Left colon (tissue), 2 donors: ENCODE results near the gene PTGR2. TPM values are rescaled to one million over a fixed set of nuclear protein-coding genes. Genes with fewer than 3 reads are reported as not detected.
"Not testable (repeated sequence)": the region's sequence is repeated elsewhere in the genome, so short reads cannot be mapped to it uniquely, and the experiment has no call there.

Source experiments
- ATAC-seq: fragments of 200-7000 bp; cut with Tn5 transposase; one replicate; pipeline ENCODE4 v1.9.1; 2020; ENCODE audit warnings: mild to moderate bottlenecking, moderate library complexity
- DNase-seq, 2 donors: peaks; one replicate each; pipeline ENCODE4 v3.0.0-alpha.2; 2020
- intact Hi-C, 2 donors: fragments of 100-400 bp; cut with DNase I in 1 of 2; cut with micrococcal nuclease in 1 of 2; formaldehyde crosslinking; loops; one replicate each; pipeline versions ENCODE4 v1.11.2 to v1.14.0; 2022; cut with DNase I, micrococcal nuclease
- long read RNA-seq: library from polyadenylated mRNA; unstranded; transcript quantifications from one replicate; pipeline ENCODE4 v2.0.0, GENCODE V29; 2021
- total RNA-seq, 2 donors: library from RNA; stranded (reverse); fragmentation: NEBNext Ultra II Directional; extraction: Animal tissue kit (Norgen Biotek cat#: 25700); gene quantifications; one replicate each; pipeline ENCODE4 v1.2.1, GENCODE V29; 2021
- donor health status: DM: no; HTN: no; CAD: no.
- donor health status: DM: yes; HTN: yes; CAD: no.

The PTGR2 gene
- 10 to 100 TPM; 14.7 to 16.0 TPM for total RNA-seq
- long read RNA-seq, transcript PTGR2-205 (10 exons, 3,851 nt), result major isoform, 19 of 28 reads
- long read RNA-seq, partial matches to known transcripts, result 1 of 28 reads
- long read RNA-seq, other reads (novel, unspliced or antisense), result 5 of 28 reads

GRCh38 chr14:73851567-73852382 is at the start of gene PTGR2:
Gene PTGR2, plus strand, starts transcription at chr14:73851831. Its CDS starts 7,032 bp downstream, at chr14:73858863.
- ATAC-seq, result peak; percentile 82
- DNase-seq, result peak; percentile 96
- intact Hi-C loops, result no loop called here

- ATAC-seq (peak; percentile 83), DNase-seq (peak; percentile 58 to 76)
- intact Hi-C loops, result no loop called here
Measured at GRCh38 chr14:73802431-73803188, 49.0 kb upstream of the PTGR2 start.

- DNase-seq (no peak), ATAC-seq (no peak)
- intact Hi-C loops, result no loop called here
Measured at GRCh38 chr14:73804636-73805035, 47.0 kb upstream of the PTGR2 start.

- no peak for ATAC-seq
- DNase-seq, result no peak
- intact Hi-C loops, result no loop called here
Measured at GRCh38 chr14:73807457-73807856, 44.2 kb upstream of the PTGR2 start.

GRCh38 chr14:73809391-73809790 is 42.2 kb upstream of the PTGR2 start:
- intact Hi-C loops, result no loop called here
- no peak for ATAC-seq

GRCh38 chr14:73810478-73811163 is 41.0 kb upstream of the PTGR2 start:
- DNase-seq, result no peak
- ATAC-seq, result no peak
- intact Hi-C loops, result no loop called here

More at GRCh38 chr14:73809391-73809790, 42.2 kb upstream of the PTGR2 start:
- DNase-seq, result no peak

- DNase-seq, result no peak
- intact Hi-C loops, result no loop called here
- no peak for ATAC-seq
Measured at GRCh38 chr14:73811164-73811503, 40.5 kb upstream of the PTGR2 start.

GRCh38 chr14:73814153-73814552 is 37.5 kb upstream of the PTGR2 start:
- intact Hi-C loops, result no loop called here
- DNase-seq (no peak), ATAC-seq (no peak)

- no peak for DNase-seq
- no peak for ATAC-seq
- intact Hi-C loops, result no loop called here
Measured at GRCh38 chr14:73815849-73816248, 35.8 kb upstream of the PTGR2 start.

GRCh38 chr14:73816393-73816816 is 35.2 kb upstream of the PTGR2 start:
- DNase-seq (no peak), ATAC-seq (peak; percentile 46)
- intact Hi-C loops, result no loop called here

GRCh38 chr14:73817020-73817655 is 34.5 kb upstream of the PTGR2 start:
- ATAC-seq (no peak), DNase-seq (no peak)
- intact Hi-C loops, result no loop called here

- DNase-seq, result no peak
- ATAC-seq, result no peak
- intact Hi-C loops, result no loop called here
Measured at GRCh38 chr14:73818821-73819220, 32.8 kb upstream of the PTGR2 start.

GRCh38 chr14:73820631-73821030 is 31.0 kb upstream of the PTGR2 start:
- intact Hi-C loops, result loop anchor here in 1 of 2 donors (10.0 kb wide), 1 partner anchor 96 kb away; no protein-coding TSS in a partner anchor
- ATAC-seq (peak; percentile 54), DNase-seq (no peak)

GRCh38 chr14:73823339-73823885 is 28.2 kb upstream of the PTGR2 start:
- ATAC-seq (peak; percentile 63), DNase-seq (no peak)
- intact Hi-C loops, result loop anchor here in 1 of 2 donors (10.0 kb wide), 1 partner anchor 99 kb away; no protein-coding TSS in a partner anchor

GRCh38 chr14:73824127-73824526 is 27.5 kb upstream of the PTGR2 start:
- no peak for ATAC-seq
- DNase-seq, result no peak
- intact Hi-C loops, result loop anchor here in 1 of 2 donors (10.0 kb wide), 1 partner anchor 99 kb away; no protein-coding TSS in a partner anchor

- intact Hi-C loops, result loop anchor here in 1 of 2 donors (10.0 kb wide), 1 partner anchor 100 kb away; no protein-coding TSS in a partner anchor
- DNase-seq (no peak), ATAC-seq (no peak)
Measured at GRCh38 chr14:73824536-73824935, 27.1 kb upstream of the PTGR2 start.

- intact Hi-C loops, result loop anchor here (5.0 to 10.0 kb wide), 2 partner anchors 98 to 101 kb away; no protein-coding TSS in a partner anchor
- ATAC-seq (peak; percentile 90), DNase-seq (peak; percentile 83 to 97)
Measured at GRCh38 chr14:73825551-73826188, 26.0 kb upstream of the PTGR2 start.

GRCh38 chr14:73827190-73827589 is 24.4 kb upstream of the PTGR2 start:
- intact Hi-C loops, result loop anchor here (5.0 to 10.0 kb wide), 2 partner anchors 100 to 102 kb away; no protein-coding TSS in a partner anchor
- not testable (repeated sequence) for ATAC-seq

More at GRCh38 chr14:73827190-73827589, 24.4 kb upstream of the PTGR2 start:
- not testable (repeated sequence) for DNase-seq
